Measurements from ENCODE around the gene ATXN7L1.

ATXN7L1 gene

GRCh38 chr7:105841866-105842265 lies 34.5 kb downstream of the ATXN7L1 start:
- TF ChIP-seq TOX (CRISPR knock-in tag; IDR thresholded peaks at IDR 0.05; ENCODE audit: borderline replicate concordance) = no peak
- no peak for TF ChIP-seq RARB (CRISPR knock-in tag; IDR thresholded peaks at IDR 0.05)
- TF ChIP-seq ZFP30 (CRISPR knock-in tag; IDR thresholded peaks at IDR 0.05) = no peak
- no peak for TF ChIP-seq ZNF565 (CRISPR knock-in tag; conservative IDR thresholded peaks at IDR 0.05; ENCODE audit: low read depth)
- TF ChIP-seq ARNTL (CRISPR knock-in tag; IDR thresholded peaks at IDR 0.05; ENCODE audit: borderline replicate concordance, low read depth) = no peak
- TF ChIP-seq ZNF8 (CRISPR knock-in tag; IDR thresholded peaks at IDR 0.05) = no peak
- TF ChIP-seq BACH2 (CRISPR knock-in tag; IDR thresholded peaks at IDR 0.05; ENCODE audit: borderline replicate concordance) = no peak

GRCh38 chr7:105840981-105841749 lies 35.2 kb downstream of the ATXN7L1 start:
- TF ChIP-seq ZC3H10 (CRISPR knock-in tag; IDR thresholded peaks at IDR 0.05) = no peak
- TF ChIP-seq ARNTL (CRISPR knock-in tag; IDR thresholded peaks at IDR 0.05; ENCODE audit: borderline replicate concordance, low read depth) = no peak
- TF ChIP-seq TOX (CRISPR knock-in tag; IDR thresholded peaks at IDR 0.05; ENCODE audit: borderline replicate concordance) = no peak
- TF ChIP-seq ISL1 (CRISPR knock-in tag; IDR thresholded peaks at IDR 0.05) = no peak
- no peak for TF ChIP-seq ZFP3 (CRISPR knock-in tag; IDR thresholded peaks at IDR 0.05)
- TF ChIP-seq OSR1 (CRISPR knock-in tag; IDR thresholded peaks at IDR 0.05) = no peak
- TF ChIP-seq RARB (CRISPR knock-in tag; IDR thresholded peaks at IDR 0.05) = no peak
- TF ChIP-seq PPARA (CRISPR knock-in tag; IDR thresholded peaks at IDR 0.05; ENCODE audit: borderline replicate concordance) = no peak
- TF ChIP-seq CREB5 (CRISPR knock-in tag; IDR thresholded peaks at IDR 0.05; ENCODE audit: low read depth) = no peak
- no peak for TF ChIP-seq ZFP30 (CRISPR knock-in tag; IDR thresholded peaks at IDR 0.05)
- TF ChIP-seq ESRRG (CRISPR knock-in tag; IDR thresholded peaks at IDR 0.05) = no peak
- TF ChIP-seq TSHZ2 (CRISPR knock-in tag; IDR thresholded peaks at IDR 0.05) = no peak
- TF ChIP-seq CSRNP3 (CRISPR knock-in tag; IDR thresholded peaks at IDR 0.05) = no peak
- no peak for TF ChIP-seq TCF4 (CRISPR knock-in tag; IDR thresholded peaks at IDR 0.05; ENCODE audit: borderline replicate concordance)
- TF ChIP-seq ZNF8 (CRISPR knock-in tag; IDR thresholded peaks at IDR 0.05) = no peak
- TF ChIP-seq ZNF70 (CRISPR knock-in tag; IDR thresholded peaks at IDR 0.05) = no peak
- no peak for TF ChIP-seq PATZ1 (CRISPR knock-in tag; IDR thresholded peaks at IDR 0.05; ENCODE audit: borderline replicate concordance)
- no peak for TF ChIP-seq BACH2 (CRISPR knock-in tag; IDR thresholded peaks at IDR 0.05; ENCODE audit: borderline replicate concordance)
- no peak for ATAC-seq

More at GRCh38 chr7:105841866-105842265, 34.5 kb downstream of the ATXN7L1 start:
- ATAC-seq = no peak

GRCh38 chr7:105839266-105839665 lies 37.1 kb downstream of the ATXN7L1 start:
- no peak for TF ChIP-seq PPARA (CRISPR knock-in tag; IDR thresholded peaks at IDR 0.05; ENCODE audit: borderline replicate concordance)
- no peak for ATAC-seq

GRCh38 chr7:105838627-105839231 lies 37.7 kb downstream of the ATXN7L1 start:
- ATAC-seq = peak; percentile 64
- TF ChIP-seq ESRRG (CRISPR knock-in tag; IDR thresholded peaks at IDR 0.05) = no peak
- TF ChIP-seq ISL1 (CRISPR knock-in tag; IDR thresholded peaks at IDR 0.05) = peak; percentile 24; the same call in 1 of the 2 replicates
